Adrenal gland (tissue), 5 donors: ENCODE results near the gene MAP3K2.

Experiments used
- POLR2A ChIP-seq, 2 donors: fragments of 450-650 bp; IDR thresholded peaks; one replicate each; pipeline ENCODE4 v1.6.1; 2017; ENCODE audit warnings: antibody characterized with exemption in 2 of 2, mild to moderate bottlenecking in 2 of 2, moderate library complexity in 1 of 2
- TF ChIP-seq, protein P1 (sequence below), 6 experiments: fragments of 450-650 bp in 4 of 6; fragments of 200-600 bp in 2 of 6; sonication (generic) in 1 of 6; IDR thresholded peaks; 1 replicate in 5 of 6; 2 replicates in 1 of 6; pipeline versions ENCODE4 v1.5.1 to v1.8.0; 2016 to 2021; ENCODE audit warnings: antibody characterized with exemption in 6 of 6, mild to moderate bottlenecking in 2 of 6, moderate library complexity in 1 of 6
- donor health status: DM: no; HTN: no; CAD: no.

GRCh38 chr2:127360242-127360641, 27.5 kb downstream of the MAP3K2 start:
- no peak for TF ChIP-seq POLR2A (IDR thresholded peaks at IDR 0.05)
- TF ChIP-seq, protein P1, sequence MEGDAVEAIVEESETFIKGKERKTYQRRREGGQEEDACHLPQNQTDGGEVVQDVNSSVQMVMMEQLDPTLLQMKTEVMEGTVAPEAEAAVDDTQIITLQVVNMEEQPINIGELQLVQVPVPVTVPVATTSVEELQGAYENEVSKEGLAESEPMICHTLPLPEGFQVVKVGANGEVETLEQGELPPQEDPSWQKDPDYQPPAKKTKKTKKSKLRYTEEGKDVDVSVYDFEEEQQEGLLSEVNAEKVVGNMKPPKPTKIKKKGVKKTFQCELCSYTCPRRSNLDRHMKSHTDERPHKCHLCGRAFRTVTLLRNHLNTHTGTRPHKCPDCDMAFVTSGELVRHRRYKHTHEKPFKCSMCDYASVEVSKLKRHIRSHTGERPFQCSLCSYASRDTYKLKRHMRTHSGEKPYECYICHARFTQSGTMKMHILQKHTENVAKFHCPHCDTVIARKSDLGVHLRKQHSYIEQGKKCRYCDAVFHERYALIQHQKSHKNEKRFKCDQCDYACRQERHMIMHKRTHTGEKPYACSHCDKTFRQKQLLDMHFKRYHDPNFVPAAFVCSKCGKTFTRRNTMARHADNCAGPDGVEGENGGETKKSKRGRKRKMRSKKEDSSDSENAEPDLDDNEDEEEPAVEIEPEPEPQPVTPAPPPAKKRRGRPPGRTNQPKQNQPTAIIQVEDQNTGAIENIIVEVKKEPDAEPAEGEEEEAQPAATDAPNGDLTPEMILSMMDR (IDR thresholded peaks at IDR 0.05), result no peak
